Glutamatergic neuron (in vitro differentiated cells): Measurements from ENCODE around the gene SNTB2. TPM values are rescaled to one million over a fixed set of nuclear protein-coding genes. Genes with fewer than 3 reads are reported as not detected.

Experiments
- DNase-seq: peaks from one replicate; pipeline ENCODE4 v3.0.0; 2022
- H3K27ac Mint-ChIP-seq: one replicate; pipeline ENCODE4 v1.8.0; 2020; ENCODE audit warnings: mild to moderate bottlenecking, mixed read lengths, inconsistent platforms; ENCODE audit not compliant: unreplicated experiment
- H3K27me3 Mint-ChIP-seq: one replicate; pipeline ENCODE4 v1.8.0; 2020; ENCODE audit warnings: mild to moderate bottlenecking, moderate library complexity, mixed read lengths, inconsistent platforms; ENCODE audit not compliant: unreplicated experiment
- H3K36me3 Mint-ChIP-seq: one replicate; pipeline ENCODE4 v1.8.0; 2020; ENCODE audit warnings: mild to moderate bottlenecking, mixed read lengths, inconsistent platforms; ENCODE audit not compliant: unreplicated experiment
- H3K4me1 Mint-ChIP-seq: one replicate; pipeline ENCODE4 v1.8.0; 2020; ENCODE audit warnings: mild to moderate bottlenecking, low read depth, mixed read lengths, inconsistent platforms; ENCODE audit not compliant: unreplicated experiment
- H3K4me3 Mint-ChIP-seq: one replicate; pipeline ENCODE4 v1.8.0; 2020; ENCODE audit warnings: mild to moderate bottlenecking, mixed read lengths, inconsistent platforms; ENCODE audit not compliant: unreplicated experiment
- H3K9me3 Mint-ChIP-seq: one replicate; pipeline ENCODE4 v1.8.0; 2020; ENCODE audit warnings: mild to moderate bottlenecking, moderate library complexity, mixed read lengths, inconsistent platforms; ENCODE audit not compliant: unreplicated experiment
- CTCF ChIP-seq: fragments of 200-600 bp; sonication (generic); IDR thresholded peaks from one replicate; pipeline ENCODE4 v1.5.0; 2021; ENCODE audit not compliant: partially characterized antibody, unreplicated experiment
- total RNA-seq: library from RNA; stranded (reverse); fragmentation: NEBNext Ultra II Directional; extraction: Animal tissue kit (Norgen Biotek cat#: 25700); gene quantifications from one replicate; pipeline ENCODE4 v1.2.1, GENCODE V29; 2021; ENCODE audit not compliant: unreplicated experiment

Gene SNTB2
- total RNA-seq, 1 donor from 2014 or later = 26.8 TPM

- no peak for DNase-seq
- no peaks in the 10 kb centered on the region for H3K36me3 Mint-ChIP-seq
- no peaks in the 10 kb centered on the region for H3K9me3 Mint-ChIP-seq
- H3K4me3 Mint-ChIP-seq = no peak overlapping the region
- no peaks in the 10 kb centered on the region for H3K4me1 Mint-ChIP-seq
- H3K27ac Mint-ChIP-seq = no peak overlapping the region
- no peaks in the 10 kb centered on the region for H3K27me3 Mint-ChIP-seq
- TF ChIP-seq CTCF = no peak
Observed at GRCh38 chr16:69239851-69240250, 52.9 kb downstream of the SNTB2 start.

- Mint-ChIP-seq H3K36me3 (no peaks in the 10 kb centered on the region), H3K27ac (no peak overlapping the region), H3K4me1 (no peaks in the 10 kb centered on the region), H3K4me3 (no peak overlapping the region), H3K27me3 (no peaks in the 10 kb centered on the region), H3K9me3 (no peaks in the 10 kb centered on the region)
- DNase-seq = no peak
- no peak for TF ChIP-seq CTCF
Observed at GRCh38 chr16:69240331-69240730, 53.4 kb downstream of the SNTB2 start.

- TF ChIP-seq CTCF = no peak
- no peak for DNase-seq
- no peak overlapping the region for H3K27ac Mint-ChIP-seq
- H3K36me3 Mint-ChIP-seq = no peaks in the 10 kb centered on the region
- no peaks in the 10 kb centered on the region for H3K4me1 Mint-ChIP-seq
- no peak overlapping the region for H3K4me3 Mint-ChIP-seq
- H3K9me3 Mint-ChIP-seq = no peaks in the 10 kb centered on the region
- no peaks in the 10 kb centered on the region for H3K27me3 Mint-ChIP-seq
Observed at GRCh38 chr16:69241926-69242325, 55.0 kb downstream of the SNTB2 start.

GRCh38 chr16:69243479-69243878 is 56.5 kb downstream of the SNTB2 start:
- Mint-ChIP-seq H3K27ac (no peak overlapping the region), H3K4me1 (no peaks in the 10 kb centered on the region), H3K36me3 (no peaks in the 10 kb centered on the region), H3K9me3 (no peaks in the 10 kb centered on the region), H3K4me3 (no peak overlapping the region), H3K27me3 (no peaks in the 10 kb centered on the region)
- DNase-seq = no peak
- no peak for TF ChIP-seq CTCF

- no peak for DNase-seq
- H3K4me1 Mint-ChIP-seq = no peaks in the 10 kb centered on the region
- H3K27ac Mint-ChIP-seq = no peak overlapping the region
- H3K27me3 Mint-ChIP-seq = no peaks in the 10 kb centered on the region
- no peak overlapping the region for H3K4me3 Mint-ChIP-seq
- no peaks in the 10 kb centered on the region for H3K36me3 Mint-ChIP-seq
- H3K9me3 Mint-ChIP-seq = no peaks in the 10 kb centered on the region
- no peak for TF ChIP-seq CTCF
Observed at GRCh38 chr16:69244336-69244735, 57.4 kb downstream of the SNTB2 start.
